HG02938 (cell line): ENCODE results near the gene CDYL2.
"Not testable (repeated sequence)": the region's sequence is repeated elsewhere in the genome, so short reads cannot be mapped to it uniquely, and the experiment has no call there.

Source experiments
- ATAC-seq: cut with Tn5 transposase; IDR thresholded peaks from one replicate; pipeline ENCODE4 v1.9.1; 2021; ENCODE audit warnings: mild to moderate bottlenecking, moderate library complexity; ENCODE audit not compliant: unreplicated experiment

Gene CDYL2

GRCh38 chr16:80804526-80805383, at the start of gene CDYL2:
TSS of gene CDYL2 (minus strand) at chr16:80804598. CDS start at chr16:80804173, 425 bp downstream.
- peak; percentile 37 for ATAC-seq

GRCh38 chr16:80852261-80852872, 48.0 kb upstream of the CDYL2 start:
- ATAC-seq = no peak

- no peak for ATAC-seq
Observed at GRCh38 chr16:80851831-80852230, 47.4 kb upstream of the CDYL2 start.

GRCh38 chr16:80850757-80851156, 46.4 kb upstream of the CDYL2 start:
- ATAC-seq = no peak

- no peak for ATAC-seq
Observed at GRCh38 chr16:80848862-80849261, 44.5 kb upstream of the CDYL2 start.

- no peak for ATAC-seq
Observed at GRCh38 chr16:80846680-80847079, 42.3 kb upstream of the CDYL2 start.

GRCh38 chr16:80846275-80846674, 41.9 kb upstream of the CDYL2 start:
- ATAC-seq = no peak

- no peak for ATAC-seq
Observed at GRCh38 chr16:80844395-80844794, 40.0 kb upstream of the CDYL2 start.

GRCh38 chr16:80841231-80841630, 36.8 kb upstream of the CDYL2 start:
- no peak for ATAC-seq

- ATAC-seq = no peak
Observed at GRCh38 chr16:80837533-80838147, 33.2 kb upstream of the CDYL2 start.

- ATAC-seq = no peak
Observed at GRCh38 chr16:80836846-80837245, 32.4 kb upstream of the CDYL2 start.

GRCh38 chr16:80836202-80836601, 31.8 kb upstream of the CDYL2 start:
- no peak for ATAC-seq

GRCh38 chr16:80831039-80831438, 26.6 kb upstream of the CDYL2 start:
- ATAC-seq = no peak

GRCh38 chr16:80828495-80828894, 24.1 kb upstream of the CDYL2 start:
- ATAC-seq = no peak

GRCh38 chr16:80827007-80827406, 22.6 kb upstream of the CDYL2 start:
- no peak for ATAC-seq

GRCh38 chr16:80825365-80825758, 21.0 kb upstream of the CDYL2 start:
- ATAC-seq = no peak

- ATAC-seq = peak; percentile 61
Observed at GRCh38 chr16:80824623-80825364, 20.4 kb upstream of the CDYL2 start.

GRCh38 chr16:80819988-80820387, 15.6 kb upstream of the CDYL2 start:
- no peak for ATAC-seq

- no peak for ATAC-seq
Observed at GRCh38 chr16:80816356-80816755, 12.0 kb upstream of the CDYL2 start.

- ATAC-seq = not testable (repeated sequence)
Observed at GRCh38 chr16:80815278-80815677, 10.9 kb upstream of the CDYL2 start.

GRCh38 chr16:80812593-80812992, 8.2 kb upstream of the CDYL2 start:
- ATAC-seq = no peak
